ENCODE data around the gene BPHL. TPM values are rescaled to one million over a fixed set of nuclear protein-coding genes. Genes with fewer than 3 reads are reported as not detected.

The BPHL gene
- total RNA-seq, 1 experiment from 2014 or later: 31.3 TPM

- Histone ChIP-seq H3K4me1 (ENCODE audit: control insufficient read depth in 1 of 2, insufficient read depth in 2 of 2, low read length in 2 of 2) (peaks cover 3 to 21% of the 10 kb centered on the region in 2 experiments; a peak in 3 of 4 replicates), H3K9me2 (ENCODE audit: insufficient read depth) (no peaks in the 10 kb centered on the region), H4K20me1 (ENCODE audit: insufficient read depth) (no peaks in the 10 kb centered on the region), H3K36me3 (ENCODE audit: control insufficient read depth in 1 of 2, insufficient read depth in 2 of 2, low read length in 2 of 2) (peaks cover 0 to 4% of the 10 kb centered on the region in 2 experiments; a peak in 1 of 4 replicates), H3K79me2 (ENCODE audit: insufficient read depth, low read length) (peaks cover 76% of the 10 kb centered on the region), H2AFZ (ENCODE audit: low read depth, low read length, poor library complexity, severe bottlenecking) (no peak overlapping the region), H3K4me2 (ENCODE audit: low read length) (no peak overlapping the region), H3K27ac (ENCODE audit: low read depth, low read length) (no peak overlapping the region), H3K4me3 (replicated peaks in 1 of 2; ENCODE audit: low read depth in 1 of 2, low read length in 2 of 2) (no peak overlapping the region), H3K9me3 (ENCODE audit: control insufficient read depth in 1 of 2, insufficient read depth in 1 of 2, low read depth in 1 of 2, low read length in 2 of 2) (no peaks in the 10 kb centered on the region), H3K27me3 (ENCODE audit: insufficient read depth, low read length) (no peaks in the 10 kb centered on the region), H3K9ac (ENCODE audit: low read length) (no peak overlapping the region)
- no peak for ATAC-seq
- ChIA-PET POLR2A (no interaction called here), RAD21 (ENCODE audit: low non-redundant PET in 1 of 2, low total read pairs in 2 of 2, uncharacterized antibody in 2 of 2, unreplicated experiment in 2 of 2) (no interaction called here), CTCF (no interaction called here)
- intact Hi-C loops (cut with micrococcal nuclease): no loop called here
- no TSS peak for BruUV-seq (replicated peaks)
- no peak for DNase-seq (ENCODE audit: low read depth, low spot score)
- TF ChIP-seq SP1 (IDR thresholded peaks at IDR 0.05; ENCODE audit: low read depth) (no peak), ZBTB33 (IDR thresholded peaks at IDR 0.05; ENCODE audit: extremely low read depth, insufficient replicate concordance, low read length) (no peak), POLR2AphosphoS5 (IDR thresholded peaks at IDR 0.05; ENCODE audit: low read depth, low read length) (no peak), JUND (IDR thresholded peaks at IDR 0.05) (no peak), POLR2A (IDR thresholded peaks at IDR 0.05; ENCODE audit: borderline replicate concordance, extremely low read depth, insufficient read depth, insufficient read length) (no peak), EZH2phosphoT487 (IDR thresholded peaks at IDR 0.05; ENCODE audit: borderline replicate concordance) (no peak), EZH2 (IDR thresholded peaks at IDR 0.05) (no peak), REST (IDR thresholded peaks at IDR 0.05; ENCODE audit: low read depth) (no peak), MAX (IDR thresholded peaks at IDR 0.05) (no peak), ELF1 (IDR thresholded peaks at IDR 0.05; ENCODE audit: borderline replicate concordance, low read depth) (no peak), EGR1 (IDR thresholded peaks at IDR 0.05; ENCODE audit: low read depth) (no peak), CTCF (IDR thresholded peaks at IDR 0.05 in 2 of 3, conservative IDR thresholded peaks at IDR 0.05 in 1 of 3; ENCODE audit: borderline replicate concordance in 1 of 3, insufficient read depth in 1 of 3, low read depth in 2 of 3, low read length in 2 of 3) (no peak), FOSL1 (IDR thresholded peaks at IDR 0.05; ENCODE audit: low read depth) (no peak), SIN3A (IDR thresholded peaks at IDR 0.05; ENCODE audit: low read depth) (no peak), SRF (IDR thresholded peaks at IDR 0.05; ENCODE audit: low read depth) (no peak), ZFX (IDR thresholded peaks at IDR 0.05) (no peak), ZNF274 (IDR thresholded peaks at IDR 0.05; ENCODE audit: low read depth, low read length) (no peak), TCF7L2 (IDR thresholded peaks at IDR 0.05; ENCODE audit: borderline replicate concordance, extremely low read depth, insufficient read depth, insufficient read length) (no peak)
Measured at GRCh38 chr6:3071568-3071967, 46.9 kb upstream of the BPHL start.

Measured in HCT116 (cell line).